ENCODE measurements around the gene SLC26A6.

SLC26A6 gene

DNA sequence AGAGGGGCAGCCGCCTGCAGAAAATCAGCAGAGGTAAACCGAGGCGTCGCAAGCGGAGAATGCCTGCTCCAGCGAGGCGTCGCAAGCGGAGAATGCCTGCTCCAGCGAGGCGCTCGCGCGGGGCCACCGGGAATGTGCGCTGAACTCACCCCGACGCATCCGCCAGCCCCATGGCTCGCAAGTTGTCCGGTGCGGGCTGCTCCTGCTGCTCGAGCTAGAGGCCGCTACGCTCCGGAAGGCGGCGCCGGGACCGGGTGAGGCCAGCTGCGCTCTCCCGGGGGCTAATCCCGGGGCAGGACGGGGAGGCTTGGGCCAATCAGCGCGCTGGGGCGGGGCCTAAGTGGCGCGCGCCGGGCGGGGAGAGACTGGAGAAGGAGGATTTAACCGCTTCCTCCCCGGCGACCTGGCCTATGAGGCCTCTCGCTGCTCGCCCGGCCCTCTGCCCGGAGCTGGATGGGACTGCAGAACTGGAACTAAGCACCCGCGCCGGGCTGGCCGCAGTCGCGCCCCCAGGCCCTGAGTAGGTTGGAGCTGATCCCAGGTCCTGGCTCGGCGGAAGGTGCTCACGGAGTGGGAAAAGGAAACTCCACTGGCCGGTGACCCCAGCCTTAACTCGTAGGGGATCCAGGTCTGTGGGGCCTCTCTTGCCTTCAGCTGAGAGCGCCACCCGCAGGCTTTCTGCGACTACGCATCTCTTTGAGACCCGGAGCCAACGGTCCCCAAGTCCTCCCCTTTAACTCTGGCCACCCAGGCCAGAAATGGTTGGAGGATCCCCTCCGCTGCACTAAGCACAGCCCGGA lies at the start of gene SLC26A6:
SLC26A6 (minus strand) TSS at position 240 of the 800 bp plus-strand sequence; CDS start at position 172, 68 bp downstream.
- DNase-seq = peak; percentile 96

DNA sequence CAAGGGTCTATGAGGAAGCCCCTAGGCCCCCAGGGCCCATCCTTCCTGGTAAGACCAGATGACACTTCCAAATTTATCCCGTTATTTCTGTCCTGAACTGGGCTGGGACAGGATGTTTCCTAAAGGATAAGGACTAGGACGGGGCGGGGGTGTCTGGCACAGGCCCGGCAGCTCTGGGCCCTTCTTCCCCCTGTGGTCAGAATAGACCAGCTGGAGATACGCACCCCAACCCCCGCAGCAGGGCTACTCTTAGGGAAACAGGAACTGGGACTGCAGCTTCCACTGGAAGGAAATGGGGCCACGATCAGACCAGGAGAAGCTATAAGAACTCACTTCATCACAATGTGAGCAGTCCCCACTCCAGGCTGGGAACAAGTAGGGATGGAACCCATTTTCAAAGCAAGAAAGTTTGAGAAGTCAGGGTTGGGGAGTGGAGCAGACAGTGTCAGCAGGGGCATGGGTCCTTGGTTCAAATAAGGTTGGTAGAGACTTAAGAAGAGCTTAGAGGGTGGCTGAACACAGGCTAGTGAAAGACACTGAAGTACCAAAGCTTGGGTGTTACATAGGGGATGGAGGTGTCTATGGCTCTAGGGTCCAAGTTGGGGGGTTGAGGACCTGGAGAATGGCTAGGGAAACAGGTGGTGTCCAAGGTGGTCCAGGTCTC lies 49.4 kb upstream of the SLC26A6 start:
- DNase-seq = no peak

GRCh38 chr3:48684054-48684349 lies 48.7 kb upstream of the SLC26A6 start:
- DNase-seq = no peak

DNA sequence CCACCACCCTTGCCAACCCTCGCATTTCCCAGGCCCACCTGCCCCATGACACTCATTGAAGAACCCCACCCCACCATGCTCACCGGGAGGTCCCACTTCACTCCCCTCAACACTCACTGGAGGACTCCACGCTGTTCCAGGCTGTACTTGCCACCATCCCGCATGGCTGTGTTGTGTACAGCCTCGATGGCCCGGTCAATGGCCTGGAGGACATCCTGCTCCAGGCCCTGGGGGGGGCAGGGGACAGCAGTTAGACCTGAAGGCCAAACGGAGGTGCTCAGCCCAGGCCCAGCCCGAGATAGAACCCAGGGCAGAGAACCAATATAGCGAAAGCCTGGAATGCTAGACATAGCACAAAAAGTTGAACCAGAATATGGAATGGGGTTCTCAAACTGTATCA lies 47.5 kb upstream of the SLC26A6 start:
- no peak for DNase-seq

DNA sequence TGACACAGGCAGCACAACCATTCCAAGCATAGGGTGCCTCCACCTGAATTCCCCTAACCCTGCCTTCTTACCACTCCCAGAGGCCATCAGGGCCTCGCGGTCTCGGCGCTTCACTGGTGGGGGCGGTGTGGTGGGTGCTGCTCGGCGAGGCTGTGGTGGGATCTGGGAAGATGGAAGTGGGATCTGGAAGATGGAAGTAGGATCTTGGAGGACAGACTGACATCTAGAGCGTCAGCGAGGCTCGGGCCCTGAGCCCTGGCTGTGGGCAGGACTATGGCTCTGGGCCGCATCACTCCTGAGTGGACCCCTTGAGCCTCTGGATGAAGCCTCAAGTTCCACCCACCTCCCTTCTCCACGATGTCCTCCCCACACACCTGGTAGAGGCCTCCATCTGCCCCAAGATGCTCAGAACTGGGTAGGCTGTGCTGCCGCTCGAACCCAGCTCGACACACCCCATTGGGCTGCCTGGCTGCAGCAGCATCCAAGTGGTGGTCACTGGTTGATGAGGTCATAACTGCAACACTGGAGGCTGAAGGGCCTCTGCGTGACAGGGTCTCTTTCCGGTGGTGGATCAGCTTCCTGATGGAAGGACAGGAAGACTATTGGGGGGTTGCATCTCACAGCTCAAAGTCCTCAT lies 46.8 kb upstream of the SLC26A6 start:
- no peak for DNase-seq

DNA sequence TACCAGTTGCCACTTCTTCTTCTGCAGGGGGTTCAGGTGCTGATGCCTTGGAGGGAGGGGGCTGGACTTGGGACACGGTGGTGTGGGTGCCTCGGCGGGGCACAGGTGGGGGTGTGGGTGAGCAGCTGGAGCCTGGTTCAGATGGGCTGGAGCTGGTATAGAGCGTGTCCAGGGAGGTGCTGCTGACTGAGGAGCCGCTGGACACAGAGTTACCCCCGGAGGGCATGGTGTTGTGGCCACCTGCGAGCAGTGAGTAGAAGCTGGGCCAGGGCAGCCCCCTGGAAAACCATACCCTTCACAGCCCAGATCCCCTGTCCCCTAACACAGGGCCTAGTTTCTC lies 46.2 kb upstream of the SLC26A6 start:
- DNase-seq = no peak

DNA sequence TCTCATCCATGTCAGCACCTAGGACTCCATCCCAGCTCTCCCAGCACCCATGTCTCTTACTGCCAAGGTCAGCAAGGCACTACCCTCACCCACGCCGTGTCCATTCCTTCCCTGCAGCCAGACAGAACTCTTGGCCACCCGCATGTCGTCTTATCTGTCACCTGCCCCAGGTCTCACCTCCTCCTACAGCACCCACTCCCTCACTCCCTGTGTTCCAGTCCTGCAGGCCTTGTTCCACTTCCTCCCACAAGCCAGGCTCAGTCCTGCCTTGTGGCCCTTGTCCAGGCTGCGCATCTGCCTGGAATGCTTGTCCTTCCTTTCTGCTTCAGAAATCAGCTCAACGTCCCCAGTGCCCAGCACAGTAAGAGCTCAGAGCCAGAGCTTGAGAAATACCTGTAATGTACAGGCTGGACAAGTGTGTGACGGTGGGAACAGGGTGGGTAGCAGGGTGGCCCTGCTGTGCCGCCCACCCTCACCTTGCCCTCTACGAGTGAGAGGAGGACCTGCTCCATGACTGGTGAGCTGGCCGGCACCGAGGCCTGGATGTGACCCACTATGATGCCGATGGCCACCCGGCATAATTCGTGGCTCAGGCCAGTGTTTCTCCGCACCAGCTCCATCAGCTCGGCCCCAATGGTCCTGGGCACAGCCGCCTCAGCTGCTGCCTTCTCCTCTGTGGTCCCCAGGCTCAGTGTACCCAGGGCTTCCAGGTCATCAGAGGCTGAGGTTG lies 45.7 kb upstream of the SLC26A6 start:
- no peak for DNase-seq

- DNase-seq = no peak
Observed at GRCh38 chr3:48679411-48680391, 44.4 kb upstream of the SLC26A6 start.

GRCh38 chr3:48678566-48679380 lies 43.5 kb upstream of the SLC26A6 start:
- DNase-seq = no peak

DNA sequence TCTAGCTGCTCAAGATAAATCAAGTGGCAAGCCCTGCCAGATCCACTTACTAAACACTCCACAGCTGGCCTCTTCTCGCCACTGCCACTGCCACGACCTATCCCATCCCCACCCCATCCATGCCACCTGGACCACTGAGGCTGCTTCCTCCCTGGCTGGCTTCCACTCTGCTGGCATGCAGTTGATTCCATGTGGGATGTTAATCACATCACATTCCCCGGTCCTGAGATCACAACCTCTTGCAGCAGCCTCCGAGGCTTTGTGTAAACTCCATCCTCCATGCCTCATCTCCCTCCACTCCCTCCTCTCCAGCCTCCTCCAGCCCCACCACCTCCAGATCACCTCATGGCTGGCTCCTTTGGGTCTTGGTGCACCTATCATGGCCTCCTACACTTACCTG lies 42.8 kb upstream of the SLC26A6 start:
- DNase-seq = no peak

- no peak for DNase-seq
Observed at GRCh38 chr3:48674505-48674904, 39.2 kb upstream of the SLC26A6 start.

- DNase-seq = no peak
Observed at GRCh38 chr3:48672522-48672921, 37.3 kb upstream of the SLC26A6 start.

DNA sequence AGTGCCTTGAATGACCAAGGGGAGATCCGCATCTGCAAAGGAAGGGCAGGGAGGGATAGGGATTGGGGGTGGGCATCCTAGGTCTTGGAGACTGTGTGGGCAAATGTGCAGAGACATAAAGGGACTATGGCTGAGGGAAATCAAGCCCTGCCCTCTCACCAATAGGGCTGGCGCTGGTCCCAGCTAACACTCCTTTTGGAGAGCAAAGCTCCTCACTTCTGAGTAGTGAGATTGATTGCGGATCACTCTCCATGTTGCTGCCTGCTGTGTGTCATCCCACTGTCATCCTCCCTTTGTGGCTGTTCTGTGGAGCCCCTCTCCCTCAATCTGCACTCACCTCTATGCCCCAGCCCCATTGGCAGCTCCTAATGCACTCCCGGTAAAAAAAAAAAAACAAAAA lies 29.7 kb upstream of the SLC26A6 start:
- DNase-seq = no peak

- no peak for DNase-seq
Observed at GRCh38 chr3:48664313-48664644, 29.0 kb upstream of the SLC26A6 start.

DNA sequence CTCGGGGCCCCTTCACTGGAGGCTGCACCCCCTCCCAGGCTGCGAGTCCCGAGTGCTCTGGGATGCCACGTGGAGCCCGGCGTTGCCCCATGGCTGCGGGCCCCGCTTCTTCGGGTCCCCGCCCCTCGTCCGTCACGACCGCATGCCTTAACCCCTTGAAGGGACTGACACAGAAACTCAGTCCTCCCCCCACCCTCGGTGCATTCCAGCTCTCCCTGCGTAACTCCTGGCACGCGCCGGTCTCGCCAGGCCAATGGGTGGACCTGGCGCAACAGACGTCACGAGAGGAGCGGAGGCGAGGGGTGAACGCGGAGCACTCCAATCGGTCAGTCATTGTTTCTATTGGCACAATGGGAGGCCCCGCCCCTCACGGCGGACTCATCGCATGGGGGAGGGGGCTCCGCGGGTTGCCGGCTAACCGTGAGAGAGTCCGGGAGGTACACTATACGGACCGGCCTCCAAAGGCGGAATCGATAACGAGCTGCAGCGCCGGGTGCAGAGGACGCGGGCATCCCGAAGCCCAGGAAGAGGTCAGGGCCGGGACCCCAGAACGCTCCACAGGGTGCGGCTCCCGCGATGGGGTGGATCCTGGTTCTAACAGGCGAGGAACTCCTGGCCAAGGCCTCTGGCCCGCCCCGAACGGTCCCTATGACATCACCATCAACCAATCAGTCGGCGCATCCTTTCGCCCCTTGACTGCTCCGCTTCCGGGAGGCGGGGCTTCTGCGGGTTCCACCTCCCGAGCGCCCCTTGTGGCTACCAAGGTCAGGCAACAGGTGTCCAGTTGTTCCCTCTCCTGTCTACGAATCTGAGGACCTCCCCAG lies 28.4 kb upstream of the SLC26A6 start:
- DNase-seq = peak; percentile 86

DNA sequence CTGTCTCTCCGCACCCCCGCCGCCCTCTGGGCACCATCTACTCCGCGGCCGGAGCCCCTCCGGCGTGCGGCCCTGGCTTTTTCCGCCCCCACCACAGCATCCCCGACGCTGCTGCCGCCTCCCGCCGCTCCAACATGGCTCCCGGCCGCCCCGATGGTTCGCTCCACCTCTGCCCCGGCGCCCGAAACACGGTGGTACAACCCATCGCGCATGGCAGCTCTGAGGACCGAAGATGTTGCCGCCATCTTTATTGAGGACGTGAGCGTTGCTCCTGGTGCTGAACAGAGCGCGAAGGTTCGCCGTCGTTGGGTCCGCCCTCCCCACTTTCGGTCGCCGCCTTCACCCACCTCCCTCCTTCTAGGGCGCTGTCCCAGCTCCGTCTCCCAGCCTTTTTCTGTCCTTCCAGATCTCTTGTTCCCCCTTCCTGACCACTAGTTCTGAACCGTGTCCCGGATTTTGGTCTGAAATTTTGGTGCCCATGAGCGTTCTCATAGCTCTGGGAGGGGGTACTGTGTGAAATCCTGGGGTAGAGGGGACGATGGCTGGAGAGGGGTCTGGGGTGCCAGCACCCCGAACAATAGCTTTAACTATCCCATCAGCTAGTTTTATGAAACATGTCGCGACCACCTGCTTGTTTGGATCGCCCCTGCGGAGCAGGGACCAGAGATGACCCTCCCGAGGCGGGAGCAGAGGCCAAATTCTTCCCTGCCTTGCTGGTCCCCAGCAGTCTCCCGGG lies 27.7 kb upstream of the SLC26A6 start, which contains the start of gene CELSR3:
CELSR3 (minus strand) TSS at position 134 of the 736 bp plus-strand sequence. CDS start 252 bp downstream, outside the sequence.
- DNase-seq = peak; percentile 46

DNA sequence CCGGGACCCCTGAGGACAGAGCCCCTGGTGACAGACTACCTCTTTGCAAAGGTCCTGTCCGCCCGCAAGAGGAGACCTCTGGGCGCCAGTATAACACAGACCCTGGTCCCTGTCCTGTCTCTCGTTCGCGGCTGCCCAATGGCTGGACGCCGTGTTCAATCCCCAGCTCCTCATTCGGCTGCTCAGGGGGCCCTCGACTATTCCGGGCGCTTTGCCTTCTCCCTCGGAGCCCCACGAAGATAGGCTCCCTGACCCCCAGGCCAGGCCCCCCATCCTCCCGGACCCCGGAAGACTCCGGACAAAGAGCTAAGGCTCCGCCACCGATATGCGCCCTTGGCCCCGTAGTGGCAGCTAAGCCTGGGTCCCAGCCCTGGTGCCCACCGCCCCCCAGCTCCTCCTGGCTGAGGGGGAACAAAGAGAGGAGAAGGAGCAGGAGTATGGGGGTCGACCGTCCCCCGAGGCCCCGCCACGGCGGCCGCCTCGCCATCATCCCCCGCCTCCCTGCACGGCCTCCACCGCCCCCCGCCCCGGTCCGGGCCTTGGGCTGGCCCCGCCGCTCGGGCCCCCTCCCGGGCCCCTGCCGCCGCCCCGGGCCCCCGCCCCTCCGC lies 27.0 kb upstream of the SLC26A6 start:
- DNase-seq = no peak

GRCh38 chr3:48661501-48662144 lies 26.4 kb upstream of the SLC26A6 start:
- DNase-seq = peak; percentile 71

Data from CD4-positive, alpha-beta T cell treated with Interleukin-6 for 4 hours (primary cell).